HG02973 (cell line): ENCODE data around the gene ACER2.
"Not testable (repeated sequence)": the region's sequence is repeated elsewhere in the genome, so short reads cannot be mapped to it uniquely, and the experiment has no call there.

Source experiments
- ATAC-seq: cut with Tn5 transposase; IDR thresholded peaks from one replicate; pipeline ENCODE4 v1.9.1; 2021; ENCODE audit warnings: moderate library complexity; ENCODE audit not compliant: unreplicated experiment

ACER2 gene

DNA sequence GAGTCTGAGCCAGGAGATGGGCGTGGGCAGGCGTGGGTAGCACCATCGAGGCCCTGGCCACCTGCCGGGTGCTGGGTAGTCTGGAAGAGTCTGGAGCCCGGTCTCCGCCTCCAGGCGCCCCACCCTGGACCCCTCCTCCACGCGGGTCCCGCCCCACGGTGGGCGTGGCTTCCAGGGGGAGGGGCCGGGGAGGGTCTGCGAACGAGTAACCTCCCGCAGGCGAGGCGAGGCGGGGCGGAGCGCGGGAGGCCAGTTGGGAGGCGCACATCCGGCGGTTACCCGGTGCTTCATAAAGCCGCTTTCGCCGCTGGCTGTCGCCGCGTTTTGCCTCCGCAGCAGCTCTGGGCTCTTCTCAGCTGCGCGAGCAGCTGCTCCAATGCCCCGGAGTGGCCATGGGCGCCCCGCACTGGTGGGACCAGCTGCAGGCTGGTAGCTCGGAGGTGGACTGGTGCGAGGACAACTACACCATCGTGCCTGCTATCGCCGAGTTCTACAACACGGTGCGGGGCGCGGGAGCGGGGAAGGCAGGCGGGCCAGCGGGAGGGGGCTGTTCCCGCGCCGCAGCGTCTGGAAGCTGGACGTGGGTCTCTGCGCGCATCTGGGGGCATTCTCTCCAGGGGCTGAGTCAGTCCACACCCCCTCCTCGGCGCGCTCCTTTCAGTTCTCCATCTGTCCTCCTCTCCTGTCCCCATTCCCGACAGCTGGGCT is at the start of gene ACER2:
Gene ACER2, plus strand, starts transcription at position 317 of the 708 bp plus-strand sequence. Its CDS starts 76 bp downstream, at position 393.
- peak; percentile 89 for ATAC-seq

DNA sequence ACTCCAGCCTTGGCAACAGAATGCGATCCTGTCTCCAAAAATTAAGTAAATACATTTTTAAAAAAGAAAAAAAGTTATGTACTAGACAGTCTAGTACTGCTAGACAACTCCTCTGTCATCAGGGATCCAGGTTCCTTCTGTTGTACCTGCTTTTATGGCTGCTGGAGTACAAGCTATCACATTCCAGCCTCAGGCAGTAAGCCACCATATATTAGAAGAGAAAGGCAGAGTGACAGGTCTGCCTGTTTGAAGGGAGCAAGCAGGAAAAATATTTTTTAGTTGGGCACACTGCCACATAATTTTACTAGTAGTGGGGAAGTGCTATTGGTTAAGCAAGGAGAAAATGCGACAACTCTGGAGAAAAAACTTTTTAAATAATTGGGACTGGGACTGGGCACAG is 39.7 kb upstream of the ACER2 start:
- ATAC-seq: no peak

DNA sequence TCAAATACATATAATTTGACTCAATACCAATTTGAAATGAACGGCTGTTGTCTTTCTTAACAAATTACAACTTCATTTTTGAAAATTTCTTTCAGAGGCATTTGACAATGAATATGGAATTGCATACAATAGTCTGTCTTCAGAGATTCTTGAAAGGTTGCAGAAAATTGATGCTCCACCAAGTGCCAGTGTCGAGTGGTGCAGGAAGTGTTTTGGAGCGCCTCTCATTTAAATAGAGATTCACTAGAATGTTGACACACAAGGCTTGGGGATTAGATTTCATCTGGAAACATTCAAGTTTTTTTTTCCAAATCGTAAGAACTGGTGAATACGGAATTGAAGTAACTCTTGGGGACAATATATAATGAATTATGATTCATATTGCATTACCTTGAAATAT is 36.9 kb upstream of the ACER2 start:
- no peak for ATAC-seq

DNA sequence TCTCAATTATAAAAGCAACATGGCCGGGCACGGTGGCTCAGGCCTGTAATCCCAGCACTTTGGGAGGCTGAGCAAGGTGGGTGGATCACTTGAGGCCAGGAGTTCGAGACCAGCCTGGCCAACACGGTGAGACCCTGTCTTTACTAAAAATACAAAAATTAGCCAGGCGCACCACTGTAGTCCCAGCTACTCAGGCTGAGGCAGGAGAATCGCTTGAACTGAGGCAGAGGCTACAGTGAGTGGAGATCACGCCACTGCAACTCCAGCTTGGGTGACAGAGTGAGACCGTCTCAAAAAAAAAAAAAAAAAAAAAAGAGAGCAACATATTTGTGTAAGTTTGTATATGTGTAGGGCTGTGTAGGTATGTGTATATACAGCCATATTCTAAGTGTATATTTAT is 36.2 kb upstream of the ACER2 start:
- ATAC-seq: no peak

DNA sequence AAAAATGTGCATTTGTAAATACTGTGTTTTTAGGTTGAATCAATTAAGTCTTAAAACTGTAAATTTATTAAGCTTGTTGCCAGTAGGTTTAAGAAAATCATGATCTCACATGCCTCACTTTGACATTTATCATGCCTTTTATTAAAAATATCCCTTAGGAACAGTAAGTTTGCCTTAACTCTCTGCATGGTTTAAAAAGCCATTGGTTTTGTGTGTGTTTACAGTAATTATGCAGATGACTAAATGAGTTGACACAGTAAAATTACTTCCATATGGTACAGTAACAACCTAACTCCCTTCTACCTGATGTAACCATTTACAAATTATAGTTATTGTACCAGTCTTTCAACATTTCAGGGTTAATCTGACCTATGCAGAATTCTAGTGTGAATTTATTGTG is 35.3 kb upstream of the ACER2 start:
- ATAC-seq: no peak

DNA sequence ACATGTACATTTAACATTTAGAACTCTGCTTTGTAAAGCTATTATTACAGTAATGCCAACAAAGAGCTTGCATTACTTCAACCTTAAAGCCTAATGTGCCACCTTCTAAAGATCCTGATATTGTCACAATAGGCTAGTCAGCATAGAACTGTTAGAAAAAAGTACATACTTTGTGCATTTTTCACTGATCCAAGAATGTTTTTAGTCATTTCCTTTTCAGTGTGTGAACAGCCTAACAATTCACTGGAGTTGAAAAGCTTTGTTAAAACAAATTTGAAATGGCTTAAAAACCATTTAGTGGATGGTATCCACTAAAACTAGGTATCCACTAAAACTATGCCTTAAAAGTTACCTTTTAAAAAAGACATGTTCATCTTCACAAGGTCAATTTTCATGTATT is 33.3 kb upstream of the ACER2 start:
- ATAC-seq: no peak

DNA sequence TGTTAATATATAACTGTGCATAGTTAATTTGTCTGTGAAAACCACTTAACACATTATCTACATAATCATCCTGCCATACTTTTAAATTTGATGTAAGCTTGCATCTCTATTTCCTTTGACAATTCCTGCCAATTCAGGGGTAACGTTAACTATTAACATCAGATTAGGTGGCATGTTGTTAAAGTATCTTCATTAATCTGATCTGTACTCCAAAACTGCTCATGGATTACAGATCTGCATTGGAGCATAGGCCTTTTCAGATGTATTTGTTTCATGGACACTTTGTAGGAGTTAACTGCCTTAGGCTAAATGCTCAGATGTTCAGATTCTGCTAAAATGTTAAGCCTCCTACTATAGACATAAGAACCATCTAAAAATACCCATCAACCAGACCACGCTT is 31.9 kb upstream of the ACER2 start:
- no peak for ATAC-seq

DNA sequence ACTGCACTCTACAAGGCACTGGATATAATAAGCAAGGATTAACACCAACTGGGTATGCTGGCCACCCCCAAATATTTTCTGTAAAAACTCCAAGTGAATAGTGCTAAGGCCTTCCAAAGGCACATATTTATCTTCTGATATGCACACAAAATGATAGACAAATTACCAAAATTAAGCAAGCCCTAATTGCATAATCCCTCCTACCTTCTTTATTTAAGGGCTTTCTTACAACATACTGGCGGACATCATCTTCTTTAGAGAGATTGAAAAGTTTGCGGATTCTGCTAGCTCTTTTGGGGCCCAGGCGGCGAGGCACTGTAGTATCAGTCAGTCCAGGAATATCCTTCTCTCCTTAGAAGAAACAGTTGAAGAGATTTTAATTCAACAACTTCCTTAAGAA is 30.6 kb upstream of the ACER2 start:
- ATAC-seq: no peak

DNA sequence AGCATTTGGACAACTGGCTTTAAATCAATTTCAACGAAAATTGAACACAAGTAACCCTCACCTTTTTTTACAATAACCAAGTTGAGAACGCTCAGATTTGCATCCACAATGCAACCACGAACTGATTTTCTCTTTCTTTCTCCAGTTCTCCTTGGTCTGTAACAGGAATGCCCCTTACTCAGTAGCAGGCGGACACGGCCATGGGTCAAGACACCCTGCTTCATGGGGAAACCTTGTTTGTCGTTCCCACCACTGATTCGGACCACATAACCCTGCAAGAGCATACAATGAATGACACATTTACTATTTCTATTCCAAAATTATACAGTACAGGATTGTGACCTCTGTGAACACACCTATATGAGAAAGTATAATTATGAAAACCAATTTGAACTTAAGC is 30.2 kb upstream of the ACER2 start:
- ATAC-seq: no peak

DNA sequence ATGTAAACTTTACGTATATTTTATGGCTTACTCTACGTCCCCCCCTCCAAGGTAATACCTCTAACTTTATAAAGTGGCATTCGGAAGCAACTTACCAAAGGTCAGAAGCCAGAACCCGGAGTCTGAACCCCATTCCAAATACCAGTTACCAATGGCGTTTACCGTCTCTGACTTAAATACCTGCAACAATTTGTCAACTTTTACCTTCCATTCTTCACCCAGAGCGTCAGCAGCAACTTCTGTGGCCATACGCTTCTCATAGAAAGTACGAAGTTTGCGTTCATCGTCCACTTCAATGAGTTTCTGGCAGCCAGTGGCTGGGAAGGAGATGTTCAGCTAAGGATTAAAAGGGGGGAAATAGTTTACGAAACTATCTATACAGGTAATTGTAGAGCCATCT is 29.5 kb upstream of the ACER2 start:
- no peak for ATAC-seq

DNA sequence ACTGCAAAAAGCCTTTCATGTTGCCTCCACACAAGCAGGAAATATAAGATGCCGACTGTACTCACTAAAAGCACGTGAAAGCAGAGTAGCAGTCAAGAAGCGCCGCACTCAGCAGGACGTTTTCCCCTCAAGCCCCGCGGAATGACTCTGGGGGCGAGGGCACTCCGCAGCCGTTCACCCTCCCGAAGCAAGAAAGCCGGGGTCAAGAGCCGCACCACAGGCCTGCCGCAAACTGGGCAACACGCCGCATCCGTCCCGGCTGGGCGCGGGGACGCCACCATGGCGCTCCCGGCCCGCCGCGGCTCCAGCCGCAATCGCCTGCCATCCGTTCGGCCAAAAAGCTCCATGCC is 29.1 kb upstream of the ACER2 start:
- ATAC-seq: peak; percentile 30

DNA sequence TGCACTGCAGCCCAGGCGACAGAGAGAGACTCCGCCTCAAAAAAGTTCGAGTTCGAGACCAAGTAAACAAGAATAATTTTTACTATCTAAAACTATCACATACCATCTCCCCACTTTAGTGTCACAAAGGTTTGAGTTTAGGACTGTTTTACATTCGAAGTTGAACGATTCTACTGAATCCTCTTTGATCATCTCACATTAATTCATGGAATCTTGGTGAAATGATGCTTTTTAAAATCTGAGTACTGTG is 28.1 kb upstream of the ACER2 start:
- no peak for ATAC-seq

DNA sequence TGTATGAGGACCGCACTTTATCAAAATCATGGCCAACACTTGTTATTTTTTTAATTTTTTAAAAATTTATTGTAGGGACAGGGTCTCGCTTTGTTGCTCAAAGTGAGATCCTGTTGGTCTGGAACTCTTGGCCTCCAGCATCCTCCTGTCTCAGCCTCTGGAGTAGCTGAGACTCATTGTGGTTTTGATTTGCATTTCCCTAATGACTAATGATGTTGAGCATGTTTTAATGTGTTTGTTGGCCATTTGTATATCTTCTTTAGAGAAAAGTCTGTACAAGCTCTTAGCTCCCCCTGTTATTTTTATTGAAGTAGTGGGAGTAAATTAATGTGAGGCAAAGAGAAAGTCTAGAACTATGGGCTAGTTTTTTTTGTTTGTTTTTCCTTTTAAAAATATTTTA is 27.2 kb upstream of the ACER2 start:
- no peak for ATAC-seq

DNA sequence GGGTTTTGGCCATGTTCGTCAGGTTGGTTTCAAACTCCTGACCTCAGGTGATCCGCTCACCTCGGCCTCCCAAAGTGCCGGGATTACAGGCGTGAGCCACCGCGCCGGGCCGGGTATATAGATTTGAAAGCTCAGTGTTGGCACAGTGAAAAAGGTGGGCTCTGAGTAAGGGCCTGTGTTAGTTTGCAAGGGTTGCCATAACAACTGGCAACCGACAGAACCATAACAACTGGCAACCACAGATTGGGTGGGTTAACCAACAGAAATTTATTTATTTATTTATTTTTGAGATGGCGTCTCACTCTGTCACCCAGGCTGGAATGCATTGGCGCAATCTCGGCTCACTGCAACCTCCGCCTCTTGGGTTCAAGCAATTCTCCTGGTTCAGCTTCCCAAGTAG is 23.6 kb upstream of the ACER2 start:
- ATAC-seq: not testable (repeated sequence)

DNA sequence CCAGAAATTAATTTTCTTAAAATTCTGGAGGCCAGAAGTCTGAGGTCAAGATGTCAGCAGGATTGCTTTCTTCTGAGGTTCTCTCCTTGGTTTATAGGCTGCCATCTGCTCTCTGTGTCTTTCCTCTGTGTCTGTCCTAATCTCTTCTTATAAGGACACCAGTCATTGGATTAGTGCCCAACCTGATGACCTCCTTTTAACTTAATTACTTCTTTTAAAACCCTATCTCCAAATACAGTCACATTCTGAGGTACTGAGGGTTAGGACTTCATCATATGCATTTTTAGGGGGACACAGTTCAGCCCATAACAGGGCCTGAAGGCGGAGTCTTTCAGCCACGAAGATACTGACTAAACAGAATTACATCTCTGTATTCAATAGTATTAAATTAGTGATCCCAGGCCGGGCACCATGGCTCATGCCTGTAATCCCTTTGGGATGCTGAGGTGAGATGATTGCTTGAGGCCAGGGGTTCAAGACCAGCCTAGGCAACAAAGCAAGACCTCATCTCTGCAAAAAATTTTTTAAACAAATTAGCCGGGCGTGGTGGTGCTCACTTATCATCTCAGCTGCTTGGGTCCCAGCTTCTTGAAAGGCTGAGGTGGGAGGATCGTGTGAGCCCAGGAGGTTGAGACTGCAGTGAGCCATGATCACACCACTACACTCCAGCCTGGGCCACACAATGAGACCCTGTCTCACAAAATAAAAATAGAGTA is 22.9 kb upstream of the ACER2 start:
- no peak for ATAC-seq

DNA sequence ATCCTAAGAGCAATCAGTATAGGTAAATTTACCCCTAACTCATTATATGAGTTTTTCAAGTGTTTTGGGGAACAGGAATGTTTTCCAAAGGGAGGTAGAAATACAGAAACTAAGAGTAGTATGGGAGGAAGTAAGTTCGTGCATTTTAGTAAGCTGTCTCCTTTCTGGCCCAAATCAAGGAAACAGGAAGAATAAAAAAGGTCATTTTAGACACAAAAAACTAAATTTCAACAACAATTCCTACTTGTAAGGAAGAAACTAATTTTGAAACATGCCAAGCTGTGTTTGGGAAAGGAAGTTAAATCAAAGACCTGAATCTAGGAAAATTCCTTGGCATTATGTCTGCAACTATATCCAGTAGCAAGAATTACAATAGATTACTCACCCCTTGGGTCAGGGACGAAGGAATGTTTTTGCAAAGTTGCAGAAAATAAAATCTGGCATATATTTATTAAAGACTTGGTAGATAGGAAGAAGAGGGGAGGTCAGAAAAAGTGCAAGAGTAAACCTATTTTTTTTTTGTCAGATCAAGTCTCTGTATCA is 22.2 kb upstream of the ACER2 start:
- ATAC-seq: no peak

DNA sequence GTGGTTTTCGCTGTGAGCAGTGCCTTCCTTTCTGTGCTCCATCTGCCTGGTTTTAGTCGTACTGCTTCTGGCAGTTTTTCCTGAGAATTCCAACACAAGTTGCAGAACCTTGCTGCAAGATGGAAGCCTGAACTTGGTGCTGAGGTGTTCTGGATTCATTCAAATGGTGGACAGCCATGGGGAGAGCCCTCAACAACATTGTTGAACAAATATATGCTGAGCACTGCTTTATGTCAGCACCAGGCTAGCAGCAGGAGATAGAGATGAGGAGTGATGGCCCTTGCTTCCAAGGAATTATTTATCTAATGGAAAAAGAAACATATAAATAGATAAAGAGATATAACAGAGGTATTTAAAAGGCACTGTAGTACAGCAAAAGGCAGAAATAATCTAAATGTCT is 21.5 kb upstream of the ACER2 start:
- ATAC-seq: no peak

DNA sequence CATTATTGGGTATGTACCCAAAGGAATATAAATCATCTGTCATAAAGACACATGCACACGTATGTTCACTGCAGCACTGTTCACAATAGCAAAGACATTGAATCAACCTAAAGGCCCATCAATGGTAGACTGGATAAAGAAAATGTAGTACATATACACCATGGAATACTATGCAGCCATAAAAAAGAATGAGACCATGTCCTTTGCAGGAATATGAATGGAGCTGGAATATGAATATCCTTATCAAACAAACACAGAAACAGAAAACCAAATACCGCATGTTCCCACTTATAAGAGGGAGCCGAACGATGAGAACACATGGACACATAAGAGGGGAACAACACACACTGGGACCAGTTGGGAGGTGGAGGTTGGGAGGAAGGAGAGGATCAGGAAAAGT is 19.3 kb upstream of the ACER2 start:
- ATAC-seq: not testable (repeated sequence)

DNA sequence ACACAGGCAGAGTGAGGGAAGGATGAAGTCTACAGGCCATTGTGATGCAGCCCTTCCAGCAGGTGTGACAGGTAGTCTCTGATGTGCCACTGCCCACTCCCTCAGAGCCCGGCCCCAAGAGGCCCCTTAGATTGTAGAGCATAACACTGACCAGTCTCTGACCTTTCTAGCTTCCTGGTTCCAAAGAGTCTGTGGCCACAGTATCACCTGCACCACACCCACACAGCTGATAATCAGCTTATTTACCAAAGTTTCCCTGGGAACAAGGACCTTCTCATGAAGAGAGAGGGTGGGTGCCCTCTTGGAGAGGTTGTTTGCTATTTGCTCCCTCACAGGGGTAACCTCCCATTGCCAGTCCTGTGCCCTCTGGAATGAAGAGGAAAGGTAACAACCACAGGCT is 11.0 kb upstream of the ACER2 start:
- no peak for ATAC-seq

DNA sequence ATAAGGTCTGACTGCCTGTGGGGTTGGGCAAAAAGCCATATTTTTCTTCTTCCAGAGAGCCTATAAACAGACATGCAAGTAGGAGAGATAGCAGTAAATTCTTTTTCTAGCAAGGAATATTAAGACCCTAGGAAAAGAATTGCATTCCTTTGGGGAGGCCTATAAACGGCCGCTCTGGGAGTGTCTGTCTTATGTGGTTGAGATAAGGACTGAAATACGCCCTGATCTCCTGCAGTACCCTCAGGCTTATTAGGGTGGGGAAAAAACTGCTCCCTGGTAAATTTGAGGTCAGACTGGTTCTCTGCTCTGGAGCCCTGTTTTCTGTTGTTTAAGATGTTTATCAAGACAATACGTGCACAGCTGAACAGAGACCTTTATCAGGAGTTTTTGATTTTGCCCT is 5.6 kb upstream of the ACER2 start:
- ATAC-seq: not testable (repeated sequence)

DNA sequence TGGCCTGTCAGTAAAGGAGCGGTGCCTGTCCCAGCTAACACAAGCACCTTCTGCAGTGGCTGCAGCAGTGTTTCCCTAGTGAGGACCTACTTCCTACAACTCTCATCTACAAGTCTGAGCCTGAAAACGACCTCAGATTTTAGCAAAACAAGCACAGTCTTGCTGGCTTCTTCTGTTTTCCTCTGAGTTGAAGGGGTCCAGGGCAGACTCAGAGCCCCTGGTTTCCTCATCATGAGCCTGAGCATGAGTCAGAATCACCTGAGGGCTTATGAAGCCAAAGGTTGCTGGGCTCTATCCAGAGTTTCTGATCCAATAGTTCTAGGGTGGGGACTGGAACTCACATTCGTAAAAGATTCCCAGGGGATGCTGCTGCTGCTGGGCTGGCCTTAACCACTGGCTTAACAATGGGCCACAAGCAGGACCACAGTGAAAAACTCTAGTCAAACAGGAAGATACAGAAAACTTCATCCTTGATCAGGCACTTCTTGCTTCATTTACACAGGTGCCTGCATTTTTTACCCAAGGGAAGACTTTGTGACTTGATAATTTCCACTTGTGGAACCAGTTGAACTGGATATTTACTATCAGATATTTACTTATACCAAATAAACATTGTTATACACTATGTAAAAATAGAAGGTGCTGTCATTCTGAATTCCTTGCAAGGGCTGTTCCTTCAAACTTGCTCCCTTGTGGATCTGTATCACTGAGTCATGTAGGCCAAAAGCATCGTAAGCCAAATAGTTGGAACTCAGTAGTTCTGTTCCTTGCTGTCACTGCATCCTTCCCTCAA is 4.3 kb upstream of the ACER2 start:
- no peak for ATAC-seq

DNA sequence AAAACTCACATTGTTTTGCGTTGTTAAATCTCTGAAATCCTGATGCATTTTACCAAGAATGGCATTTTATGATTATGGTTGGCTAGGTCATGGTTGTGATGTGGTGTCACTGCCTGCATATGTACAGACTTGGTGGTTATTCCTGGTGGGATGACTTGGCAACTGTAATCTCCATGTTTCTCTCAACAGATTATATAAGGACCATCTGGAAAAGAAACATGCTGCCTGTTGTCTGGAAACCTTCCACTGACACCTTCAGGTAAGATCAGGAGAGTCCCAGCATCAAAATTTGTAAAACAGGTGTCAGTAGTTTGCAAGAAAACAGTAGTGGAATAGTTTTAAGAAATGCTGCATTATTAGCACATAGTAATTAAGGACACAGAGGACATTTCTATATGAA is 3.0 kb upstream of the ACER2 start:
- no peak for ATAC-seq
